Fibroblast of skin of right biceps (primary cell): ENCODE data around the gene EML4.

Source experiments
- DNase-seq: peaks from one replicate; pipeline ENCODE4 v3.0.0-alpha.2; 2013

The EML4 gene

DNA sequence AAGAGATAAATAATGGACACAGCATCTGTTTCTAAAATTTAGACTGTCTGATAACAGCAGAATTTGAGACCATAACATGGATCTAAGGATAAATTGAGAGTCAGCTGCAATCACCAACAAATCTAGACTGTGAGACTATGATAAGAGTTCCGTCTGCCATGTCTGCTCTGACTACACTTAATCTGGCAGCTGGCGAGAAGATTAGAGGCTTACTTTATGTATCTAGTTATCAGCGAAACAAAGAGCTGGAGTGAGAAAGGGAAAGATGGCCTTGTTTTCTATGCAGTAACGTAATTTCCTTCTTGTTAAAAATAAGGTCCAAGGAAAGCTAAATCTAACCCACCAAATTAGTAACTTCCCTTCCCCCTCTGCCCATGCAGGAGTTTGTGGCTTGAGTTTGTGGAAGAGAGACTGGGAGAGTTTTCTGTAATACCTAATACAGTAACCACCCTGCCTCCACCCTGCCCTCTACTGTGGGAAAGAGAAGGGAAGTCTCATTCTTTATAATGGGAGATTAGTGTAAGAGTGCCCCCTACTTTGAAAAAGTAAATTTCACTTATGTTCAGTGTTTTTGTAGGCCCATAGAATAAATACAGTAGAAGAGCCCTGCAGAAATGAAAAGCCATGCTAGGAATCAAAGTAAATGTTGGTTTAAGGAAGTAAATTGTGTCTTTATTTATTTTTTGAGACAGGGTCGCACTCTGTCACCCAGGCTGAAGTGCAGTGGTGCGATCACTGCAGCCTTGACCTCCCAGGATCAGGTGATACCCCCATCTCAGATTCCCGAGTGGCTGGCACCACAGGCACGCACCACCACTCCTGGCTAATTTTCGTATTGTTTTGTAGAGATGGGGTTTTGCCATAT is 27.5 kb downstream of the EML4 start:
- DNase-seq, result peak; percentile 74

DNA sequence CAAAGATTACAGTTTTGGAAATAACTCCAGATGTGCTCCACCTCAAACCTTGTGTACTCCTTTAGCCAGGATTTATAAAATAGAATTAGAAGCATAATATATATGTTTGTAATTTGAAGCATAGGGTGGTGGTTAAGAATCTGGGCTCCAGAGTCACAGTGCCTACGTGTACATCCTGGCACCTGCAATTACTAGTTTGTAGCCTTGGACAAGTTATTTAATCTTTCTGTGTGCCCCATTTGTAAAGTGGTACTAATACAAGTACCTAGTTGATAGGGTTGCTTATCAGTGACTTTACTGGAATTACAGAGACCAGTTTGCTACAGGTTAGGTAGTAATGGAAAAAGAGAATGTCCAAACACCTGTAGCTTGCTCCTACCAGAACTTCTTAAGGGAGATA is 28.6 kb downstream of the EML4 start:
- DNase-seq, result no peak

DNA sequence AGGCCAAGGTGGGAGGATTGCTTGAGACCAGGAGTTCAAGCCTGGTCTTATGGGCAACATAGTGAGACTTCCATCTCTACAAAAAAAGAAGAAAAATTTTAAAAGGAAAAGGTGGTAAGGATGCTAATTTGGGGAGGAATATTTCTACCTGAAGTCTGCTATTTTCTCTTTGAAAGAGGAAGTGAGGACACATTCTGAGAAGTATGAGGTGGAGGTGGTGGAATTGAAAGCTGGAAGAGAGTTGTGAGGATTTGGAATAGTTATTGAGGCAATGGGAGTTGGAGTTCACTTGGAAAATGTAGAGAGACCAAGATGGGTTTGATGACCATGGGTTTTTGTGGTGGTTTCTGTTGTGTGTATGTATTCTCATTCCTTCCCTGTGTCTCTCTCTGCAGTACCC is 29.3 kb downstream of the EML4 start:
- no peak for DNase-seq

DNA sequence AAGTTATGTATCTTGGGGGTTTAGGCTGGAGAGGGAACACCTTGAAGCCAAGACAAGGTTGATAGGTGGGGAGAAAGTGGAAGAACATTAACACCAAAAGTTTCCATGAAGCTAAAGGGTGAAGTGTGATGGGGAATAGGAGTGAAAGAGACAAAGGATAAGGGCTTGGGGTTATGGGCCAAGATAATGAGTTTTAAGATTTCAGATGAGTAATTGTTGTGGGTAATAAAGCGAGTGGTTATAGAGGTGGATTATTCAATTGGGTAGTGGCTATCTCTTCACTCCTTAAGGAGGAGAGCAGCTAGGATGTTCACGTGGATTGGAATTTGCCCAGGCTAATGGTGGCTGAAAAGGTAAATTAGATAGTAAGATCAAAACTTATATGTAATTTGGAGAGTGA is 29.8 kb downstream of the EML4 start:
- DNase-seq, result no peak

DNA sequence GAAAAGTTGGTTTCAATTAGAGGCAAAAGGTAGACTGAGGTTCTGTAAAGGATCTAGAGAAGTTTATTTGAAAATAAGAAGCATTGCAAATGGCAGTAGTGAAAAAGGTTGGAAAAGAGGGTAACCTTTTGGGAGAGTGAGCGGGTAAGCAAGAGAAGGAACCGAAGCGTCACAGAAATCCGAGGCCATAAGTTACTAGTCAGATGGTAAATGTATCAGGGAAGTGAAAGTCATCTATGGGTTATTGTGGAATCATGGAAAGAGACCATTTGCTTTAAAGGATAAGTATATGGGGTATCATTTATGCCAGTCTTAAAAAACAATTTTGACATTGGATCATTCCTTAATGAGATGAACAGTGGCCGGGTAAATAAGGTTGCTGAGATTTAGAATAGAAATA is 30.5 kb downstream of the EML4 start:
- no peak for DNase-seq

DNA sequence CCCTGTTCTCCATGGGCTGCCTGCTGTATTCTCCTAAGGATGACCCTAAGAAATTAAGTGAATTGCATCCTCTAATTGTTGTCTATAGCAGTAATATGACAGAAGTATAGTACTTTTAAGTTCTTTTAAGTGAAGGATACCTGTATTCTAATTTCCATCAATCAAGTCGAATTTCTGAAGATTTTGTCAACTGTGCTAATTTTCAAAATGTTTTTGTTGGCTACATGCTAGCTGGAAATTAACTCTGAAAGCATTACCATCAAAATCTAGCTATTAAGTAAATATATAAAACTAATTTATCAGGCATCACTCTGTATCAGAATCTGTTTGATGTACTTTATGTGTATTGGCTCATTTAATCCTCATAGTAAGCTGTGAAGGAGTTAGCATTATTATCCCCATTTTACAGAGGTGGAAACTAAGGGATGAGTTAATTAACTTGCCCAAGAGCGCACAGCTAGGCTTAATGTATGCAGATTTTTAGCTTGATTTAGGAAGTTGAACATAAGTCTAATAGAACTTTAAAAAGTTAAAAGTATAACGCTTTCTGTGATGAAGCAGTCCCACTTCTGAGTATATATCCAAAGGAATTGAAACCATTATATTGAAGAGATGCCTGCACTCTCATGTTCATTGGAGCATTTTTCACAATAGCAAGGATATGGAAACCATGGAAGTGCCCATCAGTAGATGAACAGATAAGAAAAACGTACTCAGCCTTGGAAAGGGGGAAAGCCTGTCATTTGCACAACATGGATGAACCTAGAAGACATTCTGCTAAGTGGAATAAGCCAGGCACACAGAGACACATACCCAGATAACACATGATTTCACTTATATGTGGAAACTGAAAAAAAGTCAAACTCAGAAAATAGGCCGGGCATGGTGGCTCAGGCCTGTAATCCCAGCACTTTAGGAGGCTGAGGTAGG is 32.0 kb downstream of the EML4 start:
- DNase-seq, result no peak

DNA sequence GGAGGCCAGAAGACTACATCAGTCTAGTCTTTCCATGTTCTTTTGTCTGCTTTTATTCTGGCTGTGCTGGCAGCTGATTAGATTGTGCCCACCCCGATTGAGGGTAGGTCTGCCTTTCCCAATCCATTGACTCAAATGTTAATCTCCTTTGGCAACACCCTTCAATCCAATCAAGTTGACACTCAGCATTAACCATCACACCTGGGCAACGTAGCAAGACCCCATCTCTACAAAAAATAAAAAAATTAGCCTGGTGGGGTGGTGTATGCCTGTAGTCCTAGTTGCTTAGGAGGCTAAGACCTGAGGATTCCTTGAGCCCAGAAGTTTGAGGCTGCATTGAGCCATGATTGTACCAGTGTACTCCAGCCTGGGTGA is 33.5 kb downstream of the EML4 start:
- DNase-seq, result no peak

DNA sequence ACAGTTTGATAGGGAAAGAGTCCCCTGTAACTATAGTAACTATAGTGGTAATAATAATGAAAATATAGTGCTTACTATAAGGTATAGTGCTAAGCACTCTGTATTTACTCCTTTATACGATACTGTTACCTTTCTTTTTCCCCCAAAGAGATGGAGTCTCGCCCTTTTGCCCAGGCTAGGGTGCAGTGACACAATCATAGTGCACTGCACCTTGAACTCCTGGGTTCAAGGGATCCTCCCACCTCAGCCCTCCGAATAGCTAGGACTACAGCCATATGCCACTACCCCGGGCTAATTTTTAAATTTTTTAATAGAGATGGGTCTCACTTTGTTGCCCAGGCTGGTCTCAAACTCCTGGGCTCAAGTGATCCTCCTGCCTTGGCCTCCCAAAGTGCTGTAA is 34.6 kb downstream of the EML4 start:
- DNase-seq, result no peak

DNA sequence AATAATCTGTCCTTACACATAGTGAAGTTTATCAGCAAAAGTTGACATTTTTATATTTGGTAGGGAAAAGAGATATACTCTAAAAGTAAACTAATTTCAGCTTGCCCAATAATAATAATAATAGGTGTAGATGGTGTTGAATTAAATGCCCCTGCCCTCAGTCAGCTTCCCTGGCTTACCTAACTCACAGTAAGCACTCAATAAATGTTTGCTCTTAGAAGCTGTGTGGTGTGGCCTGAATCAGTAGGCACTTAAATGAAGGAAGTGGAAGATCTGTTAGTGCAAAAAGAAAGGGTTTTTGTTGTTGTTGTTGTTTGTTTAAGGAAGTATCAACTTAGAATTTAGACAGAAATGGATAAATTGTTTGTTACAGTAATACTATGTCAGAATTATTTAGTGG is 36.2 kb downstream of the EML4 start:
- no peak for DNase-seq

DNA sequence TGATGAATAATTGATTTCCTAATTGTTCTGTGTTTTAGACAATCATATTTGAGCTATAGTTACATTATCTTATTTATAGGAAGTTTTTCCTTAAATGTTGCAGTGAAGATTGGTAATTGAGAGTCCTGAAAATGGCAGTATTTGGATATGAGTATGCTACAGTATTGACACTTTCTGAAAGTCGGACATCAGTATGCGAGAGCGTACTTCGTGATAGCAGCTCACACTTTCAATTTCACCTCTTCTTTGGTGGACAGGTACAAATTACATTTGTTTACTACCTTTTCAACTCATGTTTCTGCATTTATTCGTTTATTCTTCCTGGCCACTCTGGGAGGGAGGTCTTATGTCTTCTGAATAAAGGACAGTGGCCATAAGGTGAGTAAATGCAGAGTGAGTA is 38.7 kb downstream of the EML4 start:
- DNase-seq, result no peak

DNA sequence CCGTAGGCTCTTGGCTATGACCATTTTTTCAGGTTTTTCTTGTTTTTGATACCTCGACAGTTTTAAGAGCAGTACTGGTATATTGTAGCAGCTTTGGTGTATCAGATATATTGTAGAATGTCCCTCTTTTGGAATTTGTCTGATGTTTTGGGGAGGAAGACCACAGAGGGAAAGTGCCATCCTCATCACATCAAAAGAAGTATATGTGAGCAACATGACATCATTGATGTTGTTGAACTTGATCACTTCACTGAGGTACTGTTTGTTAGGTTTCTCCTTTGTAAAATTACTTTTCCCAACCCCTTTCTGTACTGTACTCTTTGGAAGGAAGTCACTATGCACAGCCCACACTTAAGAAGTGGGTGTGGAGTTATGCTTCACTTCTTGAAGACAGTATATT is 41.0 kb downstream of the EML4 start:
- DNase-seq, result no peak

DNA sequence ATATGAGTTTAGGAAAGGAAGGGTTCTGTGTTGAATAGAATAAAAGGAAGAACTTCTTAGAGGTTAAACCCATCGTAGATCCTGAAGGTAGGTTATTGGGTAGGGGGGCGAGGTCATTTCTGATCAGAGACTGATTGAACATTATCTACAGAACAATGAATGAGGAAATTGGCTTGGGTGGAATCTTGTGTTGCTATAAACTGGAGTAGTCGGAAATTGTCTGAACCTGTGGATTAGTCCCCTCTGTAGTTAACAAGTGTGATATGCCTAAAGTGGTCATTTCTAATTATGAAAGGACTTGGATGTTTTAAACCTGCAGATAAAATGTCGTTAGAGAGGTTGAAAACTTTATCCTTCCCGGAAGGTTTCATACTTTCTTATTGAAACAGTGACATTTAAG is 42.1 kb downstream of the EML4 start:
- no peak for DNase-seq

DNA sequence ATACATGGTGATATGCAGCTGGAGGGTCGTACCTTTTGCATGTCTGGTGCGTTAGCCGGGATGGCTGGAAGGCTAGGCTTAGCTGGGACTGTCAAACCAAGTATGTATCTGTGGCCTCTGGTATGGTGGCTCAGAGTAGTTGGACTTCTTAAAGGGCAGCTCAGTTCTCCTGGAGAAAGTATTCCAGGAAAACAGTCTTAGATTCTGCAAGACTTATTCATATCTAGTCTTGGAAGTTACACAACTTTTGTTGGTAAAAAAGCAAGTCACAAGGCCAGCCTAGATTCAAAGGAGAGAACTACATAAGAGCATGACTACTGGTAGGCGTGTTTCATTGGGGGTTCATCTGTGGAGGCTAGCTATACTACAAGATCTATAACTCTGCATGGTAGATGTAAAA is 45.5 kb downstream of the EML4 start:
- peak; percentile 32 for DNase-seq

DNA sequence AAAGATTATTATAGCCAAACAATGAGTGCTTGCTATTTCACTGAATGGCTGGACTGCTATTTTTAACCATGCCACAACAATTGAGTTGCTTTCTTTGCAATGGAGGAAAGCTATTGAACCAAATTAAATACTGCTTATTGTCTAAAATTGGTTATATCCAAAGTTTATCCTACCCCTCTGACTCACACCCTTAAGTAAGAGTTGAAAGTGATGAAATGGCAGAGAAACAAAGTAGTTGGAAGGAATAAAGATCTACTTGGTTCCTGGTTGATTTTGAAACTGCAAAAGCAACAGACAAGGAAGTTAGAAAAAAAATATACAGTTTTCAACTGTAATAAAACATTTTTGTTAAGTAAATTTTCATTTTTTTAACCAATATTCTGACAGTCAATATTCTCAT is 47.5 kb downstream of the EML4 start:
- DNase-seq, result peak; percentile 62

DNA sequence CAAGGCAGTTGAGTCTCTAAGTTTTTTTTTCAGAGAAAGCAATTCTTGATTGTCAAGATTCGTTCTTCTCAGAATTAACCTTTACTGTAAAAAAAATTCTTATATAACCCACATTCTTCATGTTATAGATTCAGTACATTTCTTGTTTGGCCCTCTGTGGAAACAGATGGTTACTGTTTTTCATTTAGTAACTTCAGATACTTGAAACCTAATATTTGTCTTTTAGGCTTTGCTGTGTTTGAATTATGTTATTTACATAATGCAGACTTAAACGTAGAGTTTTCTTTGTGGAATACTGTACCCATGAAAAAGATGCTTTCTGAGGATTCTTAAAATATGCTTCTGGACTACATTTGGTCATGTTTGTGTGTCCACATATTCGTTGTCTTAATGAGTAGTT is 48.2 kb downstream of the EML4 start:
- DNase-seq, result no peak

DNA sequence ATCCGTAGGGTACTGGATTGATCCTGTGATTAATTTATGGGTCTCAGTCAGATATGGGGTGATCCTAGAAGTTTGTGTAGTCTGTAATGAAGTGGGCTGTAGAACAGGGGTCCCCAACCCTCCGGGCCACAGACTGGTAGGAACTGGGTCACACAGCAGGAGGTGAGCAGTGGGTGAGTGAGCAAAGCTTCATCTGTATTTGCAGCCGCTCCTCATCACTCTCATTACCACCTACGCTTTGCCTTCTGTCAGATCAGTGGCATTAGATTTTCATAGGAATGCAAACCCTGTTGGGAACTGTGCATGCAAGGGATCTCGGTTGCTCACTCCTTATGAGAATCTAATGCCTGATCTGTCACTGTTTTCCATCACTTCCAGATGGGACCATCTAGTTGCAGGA is 48.8 kb downstream of the EML4 start:
- no peak for DNase-seq

DNA sequence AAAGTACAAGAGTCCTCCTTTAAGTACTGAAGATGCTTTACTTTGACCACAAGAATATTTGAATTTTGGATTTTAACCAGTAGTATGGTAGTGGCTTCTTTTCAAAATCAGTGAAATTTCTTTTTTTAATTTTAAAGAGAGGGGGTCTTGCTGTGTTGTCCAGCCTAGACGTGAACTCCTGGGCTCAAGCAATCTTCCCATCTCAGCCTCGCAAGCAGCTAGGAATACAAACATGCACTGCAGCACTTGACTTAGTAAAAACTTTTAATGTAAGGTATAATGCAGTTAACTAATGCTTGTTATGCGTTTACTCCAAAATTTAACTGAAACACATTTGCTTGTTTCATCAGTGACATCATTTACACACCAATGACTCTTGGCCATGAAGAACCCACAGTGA is 49.6 kb downstream of the EML4 start:
- no peak for DNase-seq

DNA sequence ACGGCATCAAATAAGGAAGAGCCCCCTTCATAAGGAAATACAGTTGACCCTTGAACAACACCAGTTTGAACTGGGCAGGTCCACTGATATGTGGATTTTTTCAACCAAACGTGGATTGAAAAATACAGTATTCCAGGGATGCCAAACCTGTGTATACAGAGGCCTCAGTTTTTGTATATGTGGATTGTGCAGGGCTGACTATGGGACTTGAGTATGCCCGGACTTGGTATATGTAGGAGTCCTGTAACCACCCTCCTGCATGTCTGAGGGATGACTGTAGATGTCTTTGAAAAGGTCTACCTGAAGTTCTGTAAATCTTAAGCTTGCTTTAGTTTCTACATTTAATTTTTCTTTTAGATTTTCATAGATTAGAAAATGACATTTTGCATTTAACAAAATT is 50.0 kb downstream of the EML4 start:
- no peak for DNase-seq

DNA sequence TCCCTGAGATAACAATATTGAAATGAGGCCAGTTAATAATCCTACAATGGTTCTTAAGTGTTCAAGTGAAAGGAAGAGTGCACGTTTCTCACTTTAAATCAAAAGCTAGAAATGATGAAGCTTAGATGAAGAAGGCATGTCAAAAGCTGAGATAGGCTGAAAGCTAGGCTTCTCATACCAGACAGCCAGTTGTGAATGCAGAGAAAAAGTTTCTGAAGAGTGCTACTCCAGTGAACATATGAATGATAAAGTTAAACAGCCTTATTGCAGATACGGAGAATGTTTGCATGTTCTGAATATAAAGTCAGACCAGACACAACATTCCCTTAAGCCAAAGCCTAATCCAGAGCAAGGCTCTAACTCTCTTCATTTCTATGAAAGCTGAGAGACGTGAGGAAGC is 51.4 kb downstream of the EML4 start:
- no peak for DNase-seq

DNA sequence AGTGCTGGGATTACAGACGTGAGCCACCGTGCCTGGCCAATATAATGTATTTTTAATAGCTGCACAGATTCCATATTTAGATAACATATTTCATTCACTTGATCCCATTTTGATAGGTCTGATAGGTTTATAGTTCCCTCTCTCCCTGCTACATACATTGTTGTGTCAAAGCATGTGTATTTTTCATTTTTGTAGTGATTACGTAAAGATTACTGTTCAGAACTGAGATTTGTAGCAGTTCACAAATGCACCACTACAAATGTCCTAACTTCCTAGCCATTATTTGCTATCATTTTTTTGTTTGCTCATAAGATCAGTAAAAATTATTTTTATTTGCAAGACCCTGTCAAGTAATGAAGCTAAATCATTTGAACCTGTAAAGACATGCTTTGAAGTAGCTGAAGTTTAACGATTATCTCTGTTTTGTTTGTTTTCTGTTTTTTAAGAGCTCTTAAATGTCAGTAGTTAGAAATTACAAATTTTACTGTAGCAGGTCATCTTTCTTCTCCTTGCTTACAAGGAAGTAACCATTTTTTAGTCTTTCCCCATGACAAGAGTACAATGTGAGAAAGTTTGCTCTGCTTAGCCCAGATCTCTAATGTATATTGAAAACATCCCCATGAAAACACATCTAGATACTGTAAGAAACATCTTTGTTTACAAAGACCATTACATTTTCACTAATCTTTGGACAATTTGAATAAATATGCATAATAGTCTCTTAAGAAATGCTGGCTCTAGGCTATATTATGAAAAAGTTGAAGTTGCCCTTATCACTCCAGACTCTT is 54.1 kb downstream of the EML4 start:
- no peak for DNase-seq

DNA sequence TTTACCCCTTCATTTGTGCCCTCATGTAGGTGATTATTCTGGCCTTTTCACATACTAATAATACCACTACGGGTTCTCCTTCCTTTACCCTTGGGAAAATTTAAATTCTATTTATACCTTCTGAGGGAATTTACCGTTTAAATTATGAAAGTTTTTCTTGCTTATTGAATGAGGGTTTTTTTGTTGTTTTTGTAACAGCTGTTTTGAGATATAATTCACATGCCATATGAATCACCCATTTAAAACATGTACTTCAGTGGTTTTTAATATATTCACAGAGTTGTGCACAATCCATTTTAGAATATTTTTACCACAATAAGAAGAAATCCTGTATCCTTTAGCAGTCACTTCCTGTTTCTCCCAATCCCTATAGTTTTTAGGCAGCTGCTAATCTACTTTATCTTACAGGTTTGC is 54.7 kb downstream of the EML4 start:
- peak; percentile 57 for DNase-seq

DNA sequence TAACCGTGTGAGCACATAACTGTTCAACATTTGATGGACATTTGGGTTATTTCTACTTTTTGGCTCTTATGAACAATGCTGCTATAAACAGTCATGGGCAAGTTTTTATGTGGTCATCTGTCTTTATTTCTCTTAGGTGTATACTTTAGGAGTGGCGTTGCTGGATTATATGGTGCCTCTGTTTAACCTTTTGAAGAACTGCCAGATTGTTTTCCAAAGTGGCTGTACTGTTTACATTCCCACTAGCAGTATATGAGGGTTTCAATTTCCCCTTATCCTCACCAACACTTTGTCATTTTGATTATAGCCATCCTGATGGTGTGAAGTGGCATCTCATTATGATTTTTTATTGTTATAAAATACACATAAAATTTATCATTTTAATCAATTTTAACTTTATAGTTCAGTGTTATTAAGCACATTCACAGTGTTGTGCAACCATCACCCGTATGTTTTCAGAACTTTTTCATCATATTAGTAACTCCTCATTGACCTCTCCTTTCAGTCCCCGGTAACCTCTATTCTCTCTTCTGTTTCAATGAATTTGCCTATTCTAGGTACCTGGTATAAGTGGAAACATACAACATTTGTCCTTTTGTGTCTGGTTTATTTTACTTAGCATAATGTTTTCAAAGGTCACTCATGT is 55.4 kb downstream of the EML4 start:
- no peak for DNase-seq

DNA sequence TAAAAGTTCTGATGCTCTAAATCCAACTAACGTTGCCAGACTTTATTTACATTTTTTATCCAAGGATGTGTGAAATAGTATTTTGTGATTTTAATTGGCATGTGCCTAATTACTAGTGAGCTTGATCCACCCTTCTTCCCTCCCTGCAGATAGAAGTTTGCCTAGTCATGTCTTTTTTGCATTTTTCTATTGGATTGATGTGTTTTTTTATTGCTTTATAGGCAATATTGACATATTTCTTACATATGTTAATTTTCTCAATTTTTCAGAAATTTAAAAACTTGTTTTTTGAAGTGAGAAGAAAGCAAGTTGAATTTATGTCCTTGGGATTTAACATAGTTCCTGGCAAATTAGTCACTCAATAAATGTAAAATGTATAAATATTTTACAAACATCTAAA is 56.4 kb downstream of the EML4 start:
- DNase-seq, result no peak
